Dendritic cell treated with granulocyte-macrophage colony-stimulating factor and Interleukin-4, amounts not matched to agents 40 ng/mL and 50 ng/mL, for 4 days (primary cell): ENCODE measurements around the gene ABHD4.
"Not testable (repeated sequence)": the region's sequence is repeated elsewhere in the genome, so short reads cannot be mapped to it uniquely, and the experiment has no call there.

ENCODE experiments used
- H3K27ac Mint-ChIP-seq: one replicate; pipeline ENCODE4 v1.8.0; 2022; ENCODE audit warnings: mild to moderate bottlenecking, mixed read lengths
- H3K27me3 Mint-ChIP-seq: one replicate; pipeline ENCODE4 v1.8.0; 2022; ENCODE audit warnings: mild to moderate bottlenecking, mixed read lengths
- H3K36me3 Mint-ChIP-seq: one replicate; pipeline ENCODE4 v1.8.0; 2022; ENCODE audit warnings: low read depth, mixed read lengths
- H3K4me1 Mint-ChIP-seq: one replicate; pipeline ENCODE4 v1.8.0; 2022; ENCODE audit warnings: low read depth, mixed read lengths
- H3K4me3 Mint-ChIP-seq: one replicate; pipeline ENCODE4 v1.8.0; 2022; ENCODE audit warnings: mild to moderate bottlenecking, moderate library complexity, mixed read lengths
- H3K9me3 Mint-ChIP-seq: one replicate; pipeline ENCODE4 v1.8.0; 2022; ENCODE audit warnings: mixed read lengths
- intact Hi-C: fragments of 100-400 bp; cut with micrococcal nuclease; formaldehyde crosslinking; loops from one replicate; pipeline ENCODE4 v1.15.0; 2022

ABHD4 gene

GRCh38 chr14:22598099-22598895, at the start of gene ABHD4:
TSS of gene ABHD4 (plus strand) at chr14:22598300. CDS start at chr14:22598307, 7 bp downstream.
- peaks cover 27% of the 10 kb centered on the region for H3K36me3 Mint-ChIP-seq
- H3K27me3 Mint-ChIP-seq, result peaks cover 23% of the 10 kb centered on the region
- intact Hi-C loops, result loop anchor here (1.0 kb wide), 1 partner anchor 9 kb away; the partner anchor contains the start of gene DAD1
- no peaks in the 10 kb centered on the region for H3K9me3 Mint-ChIP-seq
- H3K27ac Mint-ChIP-seq, result peak within 1 kb of the TSS; percentile 90
- peaks cover 49% of the 10 kb centered on the region for H3K4me1 Mint-ChIP-seq
- H3K4me3 Mint-ChIP-seq, result peak within 1 kb of the TSS; percentile 96

GRCh38 chr14:22549324-22549962, 48.7 kb upstream of the ABHD4 start:
- H3K36me3 Mint-ChIP-seq, result no peaks in the 10 kb centered on the region
- no peak overlapping the region for H3K4me3 Mint-ChIP-seq
- intact Hi-C loops, result no loop called here
- no peaks in the 10 kb centered on the region for H3K27me3 Mint-ChIP-seq
- peaks cover 26% of the 10 kb centered on the region for H3K4me1 Mint-ChIP-seq
- no peak overlapping the region for H3K27ac Mint-ChIP-seq
- H3K9me3 Mint-ChIP-seq, result no peaks in the 10 kb centered on the region

GRCh38 chr14:22549981-22550673, 48.0 kb upstream of the ABHD4 start:
- no peak overlapping the region for H3K27ac Mint-ChIP-seq

GRCh38 chr14:22551605-22551997, 46.5 kb upstream of the ABHD4 start:
- no peaks in the 10 kb centered on the region for H3K36me3 Mint-ChIP-seq
- intact Hi-C loops, result no loop called here
- H3K27me3 Mint-ChIP-seq, result peaks cover 1% of the 10 kb centered on the region

More at GRCh38 chr14:22549981-22550673, 48.0 kb upstream of the ABHD4 start:
- H3K36me3 Mint-ChIP-seq, result no peaks in the 10 kb centered on the region
- peaks cover 26% of the 10 kb centered on the region for H3K4me1 Mint-ChIP-seq
- no peak overlapping the region for H3K4me3 Mint-ChIP-seq
- H3K9me3 Mint-ChIP-seq, result no peaks in the 10 kb centered on the region
- H3K27me3 Mint-ChIP-seq, result no peaks in the 10 kb centered on the region
- intact Hi-C loops, result no loop called here

GRCh38 chr14:22552001-22552826, 45.9 kb upstream of the ABHD4 start:
- H3K27me3 Mint-ChIP-seq, result peaks cover 1% of the 10 kb centered on the region
- peaks cover 46% of the 10 kb centered on the region for H3K4me1 Mint-ChIP-seq
- H3K9me3 Mint-ChIP-seq, result no peaks in the 10 kb centered on the region
- no peaks in the 10 kb centered on the region for H3K36me3 Mint-ChIP-seq
- H3K4me3 Mint-ChIP-seq, result no peak overlapping the region
- H3K27ac Mint-ChIP-seq, result no peak overlapping the region
- intact Hi-C loops, result no loop called here

More at GRCh38 chr14:22551605-22551997, 46.5 kb upstream of the ABHD4 start:
- Mint-ChIP-seq H3K9me3 (no peaks in the 10 kb centered on the region), H3K4me1 (peaks cover 39% of the 10 kb centered on the region), H3K27ac (no peak overlapping the region), H3K4me3 (no peak overlapping the region)

GRCh38 chr14:22552827-22553076, 45.3 kb upstream of the ABHD4 start:
- intact Hi-C loops, result no loop called here
- no peak overlapping the region for H3K27ac Mint-ChIP-seq
- no peaks in the 10 kb centered on the region for H3K9me3 Mint-ChIP-seq
- peaks cover 1% of the 10 kb centered on the region for H3K27me3 Mint-ChIP-seq
- peaks cover 50% of the 10 kb centered on the region for H3K4me1 Mint-ChIP-seq
- no peak overlapping the region for H3K4me3 Mint-ChIP-seq
- no peaks in the 10 kb centered on the region for H3K36me3 Mint-ChIP-seq

- no peak overlapping the region for H3K27ac Mint-ChIP-seq
- peaks cover 50% of the 10 kb centered on the region for H3K4me1 Mint-ChIP-seq
- intact Hi-C loops, result no loop called here
- H3K4me3 Mint-ChIP-seq, result no peak overlapping the region
- peaks cover 1% of the 10 kb centered on the region for H3K27me3 Mint-ChIP-seq
- H3K36me3 Mint-ChIP-seq, result no peaks in the 10 kb centered on the region
- H3K9me3 Mint-ChIP-seq, result no peaks in the 10 kb centered on the region
Observed at GRCh38 chr14:22553445-22553844, 44.7 kb upstream of the ABHD4 start.

- peaks cover 50% of the 10 kb centered on the region for H3K4me1 Mint-ChIP-seq
- H3K36me3 Mint-ChIP-seq, H3K27ac Mint-ChIP-seq, intact Hi-C loops, H3K9me3 Mint-ChIP-seq, H3K4me3 Mint-ChIP-seq, H3K27me3 Mint-ChIP-seq: not testable (repeated sequence)
Observed at GRCh38 chr14:22553861-22554497, 44.1 kb upstream of the ABHD4 start.

GRCh38 chr14:22554498-22555383, 43.4 kb upstream of the ABHD4 start:
- no peak overlapping the region for H3K4me3 Mint-ChIP-seq
- H3K27me3 Mint-ChIP-seq, result peaks cover 1% of the 10 kb centered on the region
- no peaks in the 10 kb centered on the region for H3K9me3 Mint-ChIP-seq
- intact Hi-C loops, result no loop called here
- H3K36me3 Mint-ChIP-seq, result no peaks in the 10 kb centered on the region
- no peak overlapping the region for H3K27ac Mint-ChIP-seq
- H3K4me1 Mint-ChIP-seq, result peaks cover 46% of the 10 kb centered on the region

GRCh38 chr14:22555384-22556011, 42.6 kb upstream of the ABHD4 start:
- peaks cover 1% of the 10 kb centered on the region for H3K27me3 Mint-ChIP-seq
- no peaks in the 10 kb centered on the region for H3K36me3 Mint-ChIP-seq
- peak overlapping the region; percentile 17 for H3K27ac Mint-ChIP-seq
- intact Hi-C loops, result loop anchor here (2.0 kb wide), 2 partner anchors 33 to 97 kb away; partner anchors contain the start of gene DAD1
- H3K4me3 Mint-ChIP-seq, result no peak overlapping the region
- H3K4me1 Mint-ChIP-seq, result peaks cover 38% of the 10 kb centered on the region
- no peaks in the 10 kb centered on the region for H3K9me3 Mint-ChIP-seq

GRCh38 chr14:22556021-22556989, 41.8 kb upstream of the ABHD4 start:
- H3K4me3 Mint-ChIP-seq, result no peak overlapping the region
- H3K36me3 Mint-ChIP-seq, result no peaks in the 10 kb centered on the region
- H3K27me3 Mint-ChIP-seq, result peaks cover 1% of the 10 kb centered on the region

More at GRCh38 chr14:22556021-22556989, 41.8 kb upstream of the ABHD4 start:
- intact Hi-C loops, result loop anchor here (2.0 kb wide), 2 partner anchors 32 to 96 kb away; partner anchors contain the start of gene DAD1
- Mint-ChIP-seq H3K9me3 (no peaks in the 10 kb centered on the region), H3K27ac (peak overlapping the region; percentile 17), H3K4me1 (peaks cover 30% of the 10 kb centered on the region)
